GM19395 (cell line): ENCODE measurements around the gene MAP4K4.
A peak's percentile ranks its signal among the peaks of the same experiment; 100 is the strongest.
"Not testable (repeated sequence)": the region's sequence is repeated elsewhere in the genome, so short reads cannot be mapped to it uniquely, and the experiment has no call there.

ENCODE experiments used
- ATAC-seq: cut with Tn5 transposase; IDR thresholded peaks from one replicate; pipeline ENCODE4 v1.9.1; 2021; ENCODE audit warnings: mild to moderate bottlenecking, moderate library complexity; ENCODE audit not compliant: unreplicated experiment

Gene MAP4K4

GRCh38 chr2:101899265-101899664 lies 201.8 kb downstream of the MAP4K4 start:
- no peak for ATAC-seq

- ATAC-seq = no peak
These were observed 202.4 kb downstream of the MAP4K4 start for GRCh38 chr2:101899871-101900270.

GRCh38 chr2:101900375-101900774 lies 202.9 kb downstream of the MAP4K4 start:
- peak; percentile 79 for ATAC-seq

- no peak for ATAC-seq
These were observed 203.7 kb downstream of the MAP4K4 start for GRCh38 chr2:101901241-101901640.

GRCh38 chr2:101902169-101902568 lies 204.7 kb downstream of the MAP4K4 start:
- no peak for ATAC-seq

GRCh38 chr2:101904916-101905315 lies 207.4 kb downstream of the MAP4K4 start:
- no peak for ATAC-seq

- no peak for ATAC-seq
These were observed 208.3 kb downstream of the MAP4K4 start for GRCh38 chr2:101905746-101906336.

GRCh38 chr2:101909760-101910159 lies 212.3 kb downstream of the MAP4K4 start:
- no peak for ATAC-seq

GRCh38 chr2:101912545-101912944 lies 215.0 kb downstream of the MAP4K4 start:
- peak; percentile 99 for ATAC-seq

GRCh38 chr2:101921319-101921952 lies 223.9 kb downstream of the MAP4K4 start:
- no peak for ATAC-seq

- no peak for ATAC-seq
These were observed 224.4 kb downstream of the MAP4K4 start for GRCh38 chr2:101921953-101922325.

- ATAC-seq = not testable (repeated sequence)
These were observed 226.8 kb downstream of the MAP4K4 start for GRCh38 chr2:101924311-101924710.

- ATAC-seq = no peak
These were observed 232.5 kb downstream of the MAP4K4 start for GRCh38 chr2:101930019-101930418.

- ATAC-seq = no peak
These were observed 233.3 kb downstream of the MAP4K4 start for GRCh38 chr2:101930847-101931246.

- no peak for ATAC-seq
These were observed 233.9 kb downstream of the MAP4K4 start for GRCh38 chr2:101931402-101931801.

GRCh38 chr2:101935764-101936163 lies 238.3 kb downstream of the MAP4K4 start:
- ATAC-seq = not testable (repeated sequence)

- no peak for ATAC-seq
These were observed 245.3 kb downstream of the MAP4K4 start for GRCh38 chr2:101942851-101943250.
